ENCODE results near the gene RPP40.

- TF ChIP-seq CTCF (IDR thresholded peaks at IDR 0.05 in 4 of 5, conservative IDR thresholded peaks at IDR 0.05 in 1 of 5), result no peak
- no peak for TF ChIP-seq POLR2A (IDR thresholded peaks at IDR 0.05)
Observed at GRCh38 chr6:4970739-4971395, 33.0 kb downstream of the RPP40 start.

Data from gastrocnemius medialis (tissue), 4 donors.